ENCODE results near the gene HMCN2. TPM values are rescaled to one million over a fixed set of nuclear protein-coding genes. Genes with fewer than 3 reads are reported as not detected.

Gene HMCN2
- total RNA-seq, 1 experiment from 2014 or later: 8.6 TPM

- H2BK5ac ChIP-seq (ENCODE audit: insufficient read length, low read length): no peak overlapping the region
- no peak overlapping the region for H2BK12ac ChIP-seq (ENCODE audit: insufficient read length, low read depth, low read length)
- Mint-ChIP-seq H3K27me3 (ENCODE audit: low read depth) (peaks cover under 1% of the 10 kb centered on the region; the same call in 1 of the 2 replicates), H3K4me3 (no peak overlapping the region), H3K4me1 (peaks cover 5 to 8% of the 10 kb centered on the region in 2 experiments), H3K27ac (no peak overlapping the region), H3K9me3 (no peaks in the 10 kb centered on the region; a peak in 2 of 5 replicates), H3K36me3 (ENCODE audit: insufficient read depth in 1 of 3, low read depth in 3 of 3) (peaks cover 0 to 25% (median 3%) of the 10 kb centered on the region in 3 experiments; a peak in 5 of 7 replicates)
- no peak overlapping the region for H2AK5ac ChIP-seq (ENCODE audit: insufficient read length, low read length)
- no peak overlapping the region for H3K56ac ChIP-seq (ENCODE audit: insufficient read length, low read depth, low read length)
- no peaks in the 10 kb centered on the region for H4K20me1 ChIP-seq (ENCODE audit: control insufficient read depth, insufficient read depth, insufficient read length)
- H3K79me2 ChIP-seq (ENCODE audit: insufficient read depth, low read length): no peaks in the 10 kb centered on the region
- H3T11ph ChIP-seq (ENCODE audit: low read length): no peak overlapping the region
- H3K4me2 ChIP-seq (ENCODE audit: insufficient read depth, insufficient read length, low read length): no peak overlapping the region
- no peak overlapping the region for H3K23ac ChIP-seq (ENCODE audit: insufficient read length, low read depth, low read length)
- no peaks in the 10 kb centered on the region for H3K79me1 ChIP-seq (ENCODE audit: insufficient read depth, low read depth, low read length, poor library complexity, severe bottlenecking)
- H3K4ac ChIP-seq (ENCODE audit: low read depth, low read length): no peak overlapping the region; the same call in 1 of the 2 replicates
- no CpG with 5 or more reads among the region's 11 CpGs for WGBS (ENCODE audit: extremely low coverage, insufficient read length, low lambda C conversion rate)
- H4K91ac ChIP-seq (ENCODE audit: insufficient read length, low read depth, low read length): no peak overlapping the region
- no peak overlapping the region for H2AFZ ChIP-seq (ENCODE audit: low read length)
- H3K23me2 ChIP-seq (ENCODE audit: insufficient read length, low read depth, low read length, poor library complexity, severe bottlenecking): no peaks in the 10 kb centered on the region
- H4K5ac ChIP-seq (ENCODE audit: insufficient read length, low read depth, low read length): no peak overlapping the region
- no peak overlapping the region for H3K9ac ChIP-seq (ENCODE audit: extremely low read depth, insufficient read length, low read length)
- no peak overlapping the region for H2BK20ac ChIP-seq (ENCODE audit: low read depth, low read length, poor library complexity, severe bottlenecking)
- no peak for DNase-seq
- H3K4me1 ChIP-seq (ENCODE audit: insufficient read depth, low read length): no peaks in the 10 kb centered on the region
- no peaks in the 10 kb centered on the region for H3K27me3 ChIP-seq (ENCODE audit: insufficient read depth, low read length)
- TF ChIP-seq CTCF (conservative IDR thresholded peaks at IDR 0.05): no peak
- no peak overlapping the region for H4K8ac ChIP-seq (replicated peaks; ENCODE audit: insufficient read length, low read depth, low read length)
- no peak overlapping the region for H2BK120ac ChIP-seq (ENCODE audit: low read depth, low read length, poor library complexity, severe bottlenecking)
- H3K18ac ChIP-seq (ENCODE audit: insufficient read length, low read depth, low read length): no peak overlapping the region
- no peak overlapping the region for H2BK15ac ChIP-seq (ENCODE audit: low read depth, low read length)
- no peak overlapping the region; the same call in 1 of the 2 replicates for H3K14ac ChIP-seq (ENCODE audit: insufficient read depth, low read length)
- H3K27ac ChIP-seq (ENCODE audit: insufficient read length, low read depth, low read length): no peak overlapping the region
- H3K9me3 ChIP-seq (ENCODE audit: control insufficient read depth, low read depth, low read length): no peaks in the 10 kb centered on the region
Measured at GRCh38 chr9:130385257-130385656, 119.7 kb downstream of the HMCN2 start.

All from H9 (cell line).